Limb (tissue), 2 donors: Measurements from ENCODE around the gene PIGQ.
A peak's percentile ranks its signal among the peaks of the same experiment; 100 is the strongest.

Source experiments
- DNase-seq, 2 donors: peaks; one replicate each; pipeline ENCODE4 v3.0.0-alpha.2; 2016; ENCODE audit errors: extremely low spot score in 2 of 2

PIGQ gene

DNA sequence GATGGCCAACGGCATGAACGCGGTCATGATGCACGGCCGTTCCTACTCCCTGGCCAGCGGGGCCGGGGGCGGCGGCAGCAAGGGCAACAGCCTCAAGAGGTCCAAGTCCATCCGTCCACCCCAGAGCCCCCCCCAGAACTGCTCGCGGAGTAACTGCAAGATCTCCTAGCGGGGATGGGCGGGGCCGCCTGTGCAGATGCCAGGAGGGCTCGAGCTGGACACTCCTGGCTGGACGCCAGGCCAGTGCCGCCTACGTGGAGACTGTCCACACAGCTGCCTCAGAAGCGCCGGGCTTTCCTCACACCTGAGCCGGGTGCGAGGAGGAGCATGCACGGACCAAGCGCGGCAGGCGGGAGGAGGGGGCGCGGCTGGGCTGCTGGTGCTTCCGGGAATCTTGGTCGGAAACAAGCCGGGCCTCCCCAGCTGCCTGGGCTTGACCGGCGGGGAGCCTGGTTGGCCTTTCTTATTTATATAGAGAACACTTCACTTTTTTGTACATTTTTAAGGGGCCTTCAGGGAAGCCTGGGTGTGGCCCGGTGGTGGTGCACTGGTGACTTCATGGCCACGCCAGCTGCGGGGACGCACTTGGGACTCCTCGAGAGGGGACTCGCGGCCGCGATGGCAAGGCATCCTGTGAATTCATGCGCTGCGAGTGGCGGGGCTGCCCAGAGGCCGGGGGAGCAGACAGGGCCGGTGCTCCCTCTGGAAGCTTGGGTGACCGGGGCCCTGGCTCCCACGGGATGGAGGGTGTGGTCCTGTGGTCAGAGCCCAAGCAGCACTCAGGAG is 57.9 kb downstream of the PIGQ start:
- peak in 1 of 2 donors; percentile 41 for DNase-seq

DNA sequence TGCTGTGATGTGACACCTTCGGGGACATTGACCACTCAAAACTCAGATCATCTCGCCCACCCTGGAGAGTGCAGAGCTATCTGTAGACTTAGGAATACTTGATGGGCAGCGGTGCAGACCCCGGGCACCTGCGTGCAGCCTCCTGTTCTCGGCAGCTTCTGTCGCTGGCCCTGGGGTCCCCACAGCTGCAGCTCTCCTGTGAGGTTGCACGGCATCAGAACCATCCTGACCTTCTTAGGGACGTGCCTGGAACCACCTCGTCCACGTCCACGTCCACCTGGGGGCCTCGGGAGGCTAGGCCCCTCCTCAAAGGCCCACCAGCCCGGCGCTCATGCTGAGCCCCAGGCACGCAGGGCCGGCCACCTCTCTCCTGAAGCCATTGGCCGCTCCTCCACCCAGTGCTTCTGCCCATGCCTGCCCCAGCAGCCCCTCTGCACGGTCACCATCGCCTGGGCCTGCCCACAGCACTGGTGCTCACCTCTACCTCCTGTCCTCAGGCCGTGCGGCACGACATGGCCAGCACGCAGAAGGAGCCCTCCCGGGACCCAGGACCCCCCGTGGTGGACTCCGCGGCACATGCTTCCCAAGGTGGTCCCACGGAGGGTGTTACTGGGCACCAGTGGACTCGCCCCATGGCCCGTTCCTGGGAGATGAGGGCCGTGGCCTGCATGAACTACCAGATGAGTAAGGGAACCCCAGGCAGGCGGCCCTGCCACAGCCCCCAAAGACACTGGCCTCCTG is 58.7 kb downstream of the PIGQ start:
- DNase-seq: peak in 1 of 2 donors; percentile 34

DNA sequence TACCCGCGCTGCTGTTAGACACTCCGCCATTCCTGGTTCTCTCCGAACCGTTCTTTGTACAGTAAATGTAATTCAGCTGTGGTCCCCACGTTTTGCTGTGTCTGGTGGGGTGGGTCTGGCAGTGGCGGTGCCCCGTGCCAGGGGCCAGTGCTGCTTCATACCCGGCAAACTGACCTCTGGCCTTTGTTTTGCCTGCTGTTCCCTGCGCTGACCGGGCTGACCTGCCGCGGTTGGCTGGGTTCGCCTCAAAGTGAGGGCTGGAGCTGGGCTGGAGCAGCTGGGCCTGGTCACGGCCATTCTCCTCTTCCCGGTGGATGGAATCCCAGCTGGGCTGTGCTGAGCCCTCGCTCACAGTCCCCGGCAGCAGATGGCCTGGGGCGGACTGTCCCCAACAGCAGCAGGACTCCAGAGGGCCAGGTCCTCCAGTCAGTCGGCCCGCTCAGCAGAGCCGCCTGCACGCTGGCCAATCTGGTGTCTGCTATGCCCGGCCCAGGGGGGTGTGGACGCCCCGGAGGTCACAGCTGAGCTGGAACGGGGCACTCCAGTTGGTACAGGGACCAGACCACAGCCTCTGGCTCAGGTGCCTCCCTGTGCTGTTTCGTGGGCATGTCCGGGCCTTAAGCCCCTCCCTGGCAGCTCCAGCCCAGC is 59.5 kb downstream of the PIGQ start:
- DNase-seq: peak in 1 of 2 donors; percentile 64

DNA sequence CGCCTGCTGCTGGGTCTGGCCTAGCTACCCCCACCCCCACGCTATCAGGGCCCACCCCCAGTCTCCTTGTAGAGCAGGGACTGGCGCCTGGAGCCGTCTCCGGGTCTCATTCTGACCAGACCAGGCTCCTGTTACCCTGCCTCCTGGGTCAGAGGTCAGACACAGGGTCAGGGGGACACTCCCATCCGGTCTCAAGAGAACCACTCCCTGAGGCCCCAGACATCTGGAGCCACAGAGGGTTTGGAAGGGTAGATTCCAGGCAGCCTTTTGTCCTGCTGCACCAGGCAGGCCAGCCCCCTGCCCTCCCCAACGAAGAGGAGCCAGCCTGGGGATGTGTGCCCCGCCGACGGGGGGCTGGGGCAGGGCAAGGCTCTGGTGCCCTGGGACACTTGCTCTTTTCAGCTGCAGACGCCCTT is 60.1 kb downstream of the PIGQ start:
- DNase-seq: peak in 1 of 2 donors; percentile 37

DNA sequence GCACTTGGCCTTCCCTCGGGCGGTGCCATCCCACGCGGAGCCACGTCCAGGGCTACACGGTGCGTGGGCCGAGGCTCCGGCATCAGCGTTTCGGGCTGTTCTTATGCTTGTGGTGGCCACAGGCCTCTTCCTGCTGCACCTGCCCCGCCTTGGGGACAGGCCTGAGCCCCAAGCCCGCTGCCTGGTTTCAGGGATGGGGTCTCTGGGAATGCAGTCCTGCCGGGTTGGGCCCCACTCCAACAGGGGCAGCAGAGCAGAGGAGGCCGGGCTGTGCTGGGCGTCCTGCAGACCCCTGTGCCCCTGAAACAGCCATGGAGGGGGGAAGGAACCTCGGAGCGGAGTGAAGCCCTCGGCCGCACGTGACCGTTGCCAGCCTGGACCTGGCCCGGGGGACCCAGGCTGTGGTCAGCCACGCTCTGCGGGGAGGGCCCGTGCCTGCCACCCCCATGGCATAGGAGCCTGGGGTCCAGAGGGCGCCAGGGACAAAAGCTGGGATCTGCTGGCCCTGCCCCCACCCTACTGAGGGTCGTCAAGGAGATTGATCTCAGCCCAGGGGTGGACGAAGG is 60.6 kb downstream of the PIGQ start:
- peak in 1 of 2 donors; percentile 55 for DNase-seq

DNA sequence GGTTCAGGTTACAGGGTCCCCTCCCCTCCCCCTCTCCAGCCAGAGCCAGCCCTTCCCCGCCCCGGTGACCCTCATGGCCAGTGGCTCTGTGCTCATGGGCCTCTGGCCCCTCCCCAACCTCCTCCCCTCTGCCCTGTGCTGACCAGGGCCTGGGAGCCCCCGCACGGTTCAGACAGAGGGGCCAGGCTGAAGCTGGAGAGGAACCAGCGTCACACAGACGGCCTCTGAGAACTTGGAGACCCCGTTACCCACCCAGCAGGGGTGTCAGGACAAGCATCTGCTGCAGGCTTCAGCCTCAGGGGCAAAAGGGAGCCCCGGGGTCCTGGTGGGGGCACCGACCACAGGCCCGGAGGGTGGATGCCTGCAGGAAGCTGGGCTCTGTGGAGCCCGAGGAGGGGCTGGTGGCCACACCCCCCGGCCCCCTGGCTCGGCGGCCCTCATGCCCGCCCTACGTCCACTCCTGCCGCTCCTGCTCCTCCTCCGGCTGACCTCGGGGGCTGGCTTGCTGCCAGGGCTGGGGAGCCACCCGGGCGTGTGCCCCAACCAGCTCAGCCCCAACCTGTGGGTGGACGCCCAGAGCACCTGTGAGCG is 61.1 kb downstream of the PIGQ start, which contains the start of gene WFIKKN1:
WFIKKN1 (plus strand) TSS at position 171 of the 591 bp plus-strand sequence; CDS start at position 440, 269 bp downstream.
- peak in 1 of 2 donors; percentile 48 for DNase-seq

DNA sequence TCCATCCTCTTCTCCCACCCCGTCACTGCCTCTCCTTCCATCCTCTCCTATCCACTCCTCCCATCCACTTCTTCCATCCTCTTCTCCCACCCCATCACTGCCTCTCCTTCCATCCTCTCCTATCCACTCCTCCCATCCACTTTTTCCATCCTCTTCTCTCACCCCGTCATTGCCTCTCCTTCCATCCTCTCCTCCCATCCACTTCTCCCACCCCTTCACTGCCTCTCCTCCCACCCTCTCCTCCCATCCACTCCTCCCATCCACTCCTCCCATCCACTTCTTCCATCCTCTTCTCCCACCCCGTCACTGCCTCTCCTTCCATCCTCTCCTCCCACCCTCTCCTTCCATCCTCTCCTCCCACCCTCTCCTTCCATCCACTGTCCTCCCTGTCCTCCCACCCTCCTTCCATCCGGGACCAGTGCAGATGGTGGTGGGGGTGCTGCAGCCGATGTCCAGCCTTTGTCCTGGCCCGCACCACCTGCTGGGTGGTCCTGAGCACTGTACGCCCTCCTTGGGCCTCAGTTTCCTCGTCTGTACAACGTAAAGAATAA is 62.1 kb downstream of the PIGQ start:
- DNase-seq: no peak

DNA sequence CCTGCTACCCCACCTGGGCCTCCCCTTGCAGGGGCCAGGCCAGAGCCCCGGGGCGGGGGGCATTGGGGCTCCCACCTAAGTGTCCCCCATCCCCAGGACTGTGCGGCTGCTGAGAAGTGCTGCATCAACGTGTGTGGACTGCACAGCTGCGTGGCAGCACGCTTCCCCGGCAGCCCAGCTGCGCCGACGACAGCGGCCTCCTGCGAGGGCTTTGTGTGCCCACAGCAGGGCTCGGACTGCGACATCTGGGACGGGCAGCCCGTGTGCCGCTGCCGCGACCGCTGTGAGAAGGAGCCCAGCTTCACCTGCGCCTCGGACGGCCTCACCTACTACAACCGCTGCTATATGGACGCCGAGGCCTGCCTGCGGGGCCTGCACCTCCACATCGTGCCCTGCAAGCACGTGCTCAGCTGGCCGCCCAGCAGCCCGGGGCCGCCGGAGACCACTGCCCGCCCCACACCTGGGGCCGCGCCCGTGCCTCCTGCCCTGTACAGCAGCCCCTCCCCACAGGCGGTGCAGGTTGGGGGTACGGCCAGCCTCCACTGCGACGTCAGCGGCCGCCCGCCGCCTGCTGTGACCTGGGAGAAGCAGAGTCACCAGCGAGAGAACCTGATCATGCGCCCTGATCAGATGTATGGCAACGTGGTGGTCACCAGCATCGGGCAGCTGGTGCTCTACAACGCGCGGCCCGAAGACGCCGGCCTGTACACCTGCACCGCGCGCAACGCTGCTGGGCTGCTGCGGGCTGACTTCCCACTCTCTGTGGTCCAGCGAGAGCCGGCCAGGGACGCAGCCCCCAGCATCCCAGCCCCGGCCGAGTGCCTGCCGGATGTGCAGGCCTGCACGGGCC is 62.9 kb downstream of the PIGQ start:
- no peak for DNase-seq

DNA sequence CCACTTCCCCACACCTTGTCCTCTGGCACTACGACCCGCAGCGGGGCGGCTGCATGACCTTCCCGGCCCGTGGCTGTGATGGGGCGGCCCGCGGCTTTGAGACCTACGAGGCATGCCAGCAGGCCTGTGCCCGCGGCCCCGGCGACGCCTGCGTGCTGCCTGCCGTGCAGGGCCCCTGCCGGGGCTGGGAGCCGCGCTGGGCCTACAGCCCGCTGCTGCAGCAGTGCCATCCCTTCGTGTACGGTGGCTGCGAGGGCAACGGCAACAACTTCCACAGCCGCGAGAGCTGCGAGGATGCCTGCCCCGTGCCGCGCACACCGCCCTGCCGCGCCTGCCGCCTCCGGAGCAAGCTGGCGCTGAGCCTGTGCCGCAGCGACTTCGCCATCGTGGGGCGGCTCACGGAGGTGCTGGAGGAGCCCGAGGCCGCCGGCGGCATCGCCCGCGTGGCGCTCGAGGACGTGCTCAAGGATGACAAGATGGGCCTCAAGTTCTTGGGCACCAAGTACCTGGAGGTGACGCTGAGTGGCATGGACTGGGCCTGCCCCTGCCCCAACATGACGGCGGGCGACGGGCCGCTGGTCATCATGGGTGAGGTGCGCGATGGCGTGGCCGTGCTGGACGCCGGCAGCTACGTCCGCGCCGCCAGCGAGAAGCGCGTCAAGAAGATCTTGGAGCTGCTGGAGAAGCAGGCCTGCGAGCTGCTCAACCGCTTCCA is 63.7 kb downstream of the PIGQ start:
- DNase-seq: no peak
